Caco-2 (cell line): ENCODE results near the gene GULP1. TPM values are rescaled to one million over a fixed set of nuclear protein-coding genes. Genes with fewer than 3 reads are reported as not detected.

Source experiments
- BruUV-seq: library from RNA; stranded (reverse); fragments of 400-500 nt; replicated peaks from 2 replicates; lab custom pipeline; 2021; lab: Mats Ljungman, UMichigan
- CTCF ChIA-PET: fragments of 300-600 bp; sonication (Branson Sonifier 250); formaldehyde crosslinking; loops from one replicate; lab custom pipeline; 2022; ENCODE audit warnings: antibody characterized with exemption; lab: Charles Lee
- POLR2A ChIA-PET: fragments of 300-600 bp; sonication (Branson Sonifier 250); formaldehyde crosslinking; loops from one replicate; lab custom pipeline; 2022; ENCODE audit warnings: antibody characterized with exemption; lab: Charles Lee
- DNase-seq, 2 experiments: peaks; one replicate each; pipeline versions ENCODE4 v3.0.0 to v3.0.0-alpha.2; 2020 to 2022
- H3K27me3 ChIP-seq: replicated peaks from 2 replicates; pipeline ENCODE4 v1.6.0; 2011; ENCODE audit warnings: low read length; ENCODE audit not compliant: control insufficient read depth, insufficient read depth
- H3K36me3 ChIP-seq: 2 replicates; pipeline ENCODE4 v1.5.1; 2011; ENCODE audit warnings: low read length; ENCODE audit not compliant: control insufficient read depth, insufficient read depth
- H3K4me1 ChIP-seq: fragments of 250-450 bp; sonication (Bioruptor Pico); 2 replicates; pipeline ENCODE4 v1.5.1; 2020; ENCODE audit warnings: mild to moderate bottlenecking
- H3K4me3 ChIP-seq: 2 replicates; pipeline ENCODE4 v1.5.1; 2011; ENCODE audit warnings: low read depth, mild to moderate bottlenecking, control low read depth, low read length
- H3K9me3 ChIP-seq: fragments of 250-450 bp; sonication (Bioruptor Pico); 2 replicates; pipeline ENCODE4 v1.5.1; 2020; ENCODE audit warnings: mild to moderate bottlenecking, moderate library complexity
- H3K27ac Mint-ChIP-seq: one replicate; pipeline ENCODE4 v1.8.0; 2022; ENCODE audit warnings: mixed read lengths; ENCODE audit not compliant: unreplicated experiment
- H3K27me3 Mint-ChIP-seq: one replicate; pipeline ENCODE4 v1.8.0; 2022; ENCODE audit warnings: mixed read lengths; ENCODE audit not compliant: insufficient read depth, unreplicated experiment
- H3K36me3 Mint-ChIP-seq: one replicate; pipeline ENCODE4 v1.8.0; 2022; ENCODE audit warnings: mild to moderate bottlenecking, mixed read lengths; ENCODE audit not compliant: insufficient read depth, unreplicated experiment
- H3K4me1 Mint-ChIP-seq: one replicate; pipeline ENCODE4 v1.8.0; 2022; ENCODE audit warnings: low read depth, mixed read lengths; ENCODE audit not compliant: unreplicated experiment
- H3K4me3 Mint-ChIP-seq: one replicate; pipeline ENCODE4 v1.8.0; 2022; ENCODE audit warnings: mild to moderate bottlenecking, moderate library complexity, mixed read lengths; ENCODE audit not compliant: unreplicated experiment
- H3K9me3 Mint-ChIP-seq: one replicate; pipeline ENCODE4 v1.8.0; 2022; ENCODE audit warnings: mixed read lengths; ENCODE audit not compliant: unreplicated experiment
- intact Hi-C: fragments of 100-400 bp; cut with micrococcal nuclease; formaldehyde crosslinking; loops from one replicate; pipeline ENCODE4 v1.10.0; 2022; ENCODE audit not compliant: unreplicated experiment
- total RNA-seq: library from RNA; stranded (reverse); gene quantifications from 2 replicates; pipeline ENCODE4 v1.2.3, GENCODE V29; 2022
- TF ChIP-seq, protein P1 (sequence below), 2 experiments: fragments of 200-600 bp in 1 of 2; IDR thresholded peaks; 1 replicate in 1 of 2; 2 replicates in 1 of 2; pipeline versions ENCODE4 v1.5.1 to v1.8.0; 2011 to 2022; ENCODE audit warnings: antibody characterized with exemption in 1 of 2, control low read depth in 1 of 2, inconsistent platforms in 1 of 2, low read depth in 1 of 2, low read length in 1 of 2, mild to moderate bottlenecking in 1 of 2, moderate library complexity in 1 of 2; ENCODE audit not compliant: insufficient read depth in 1 of 2, severe bottlenecking in 1 of 2, unreplicated experiment in 1 of 2

Gene GULP1
- total RNA-seq, 1 experiment from 2014 or later: 32.4 TPM

GRCh38 chr2:188345020-188345419, 53.3 kb downstream of the GULP1 start:
- POLR2A ChIA-PET: no interaction called here
- intact Hi-C loops: no loop called here

DNA sequence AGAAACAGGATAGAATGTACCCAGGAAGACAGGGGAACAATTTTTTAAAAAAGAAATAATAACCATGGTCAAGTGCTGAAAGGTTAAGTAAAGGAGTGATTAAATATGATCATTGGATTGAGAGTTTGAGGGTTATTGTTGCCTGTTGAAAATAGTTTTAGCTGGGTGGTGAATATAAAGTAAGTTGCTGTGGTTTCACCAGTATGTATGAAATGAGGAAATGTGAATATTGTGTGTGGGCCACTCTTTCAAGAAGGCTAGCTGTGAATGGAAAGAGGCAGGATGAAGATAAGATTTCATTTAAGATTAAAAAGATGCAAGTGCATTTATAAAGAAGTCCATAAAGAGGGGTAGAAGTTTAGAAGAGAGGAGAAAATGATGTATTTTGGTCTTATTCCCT, 53.8 kb downstream of the GULP1 start:
- Histone ChIP-seq H3K9me3 (no peaks in the 10 kb centered on the region), H3K36me3 (no peaks in the 10 kb centered on the region), H3K27me3 (no peaks in the 10 kb centered on the region), H3K4me3 (no peak overlapping the region), H3K4me1 (no peaks in the 10 kb centered on the region)
- H3K9me3 Mint-ChIP-seq: no peaks in the 10 kb centered on the region
- no peak overlapping the region for H3K27ac Mint-ChIP-seq
- TF ChIP-seq, protein P1, sequence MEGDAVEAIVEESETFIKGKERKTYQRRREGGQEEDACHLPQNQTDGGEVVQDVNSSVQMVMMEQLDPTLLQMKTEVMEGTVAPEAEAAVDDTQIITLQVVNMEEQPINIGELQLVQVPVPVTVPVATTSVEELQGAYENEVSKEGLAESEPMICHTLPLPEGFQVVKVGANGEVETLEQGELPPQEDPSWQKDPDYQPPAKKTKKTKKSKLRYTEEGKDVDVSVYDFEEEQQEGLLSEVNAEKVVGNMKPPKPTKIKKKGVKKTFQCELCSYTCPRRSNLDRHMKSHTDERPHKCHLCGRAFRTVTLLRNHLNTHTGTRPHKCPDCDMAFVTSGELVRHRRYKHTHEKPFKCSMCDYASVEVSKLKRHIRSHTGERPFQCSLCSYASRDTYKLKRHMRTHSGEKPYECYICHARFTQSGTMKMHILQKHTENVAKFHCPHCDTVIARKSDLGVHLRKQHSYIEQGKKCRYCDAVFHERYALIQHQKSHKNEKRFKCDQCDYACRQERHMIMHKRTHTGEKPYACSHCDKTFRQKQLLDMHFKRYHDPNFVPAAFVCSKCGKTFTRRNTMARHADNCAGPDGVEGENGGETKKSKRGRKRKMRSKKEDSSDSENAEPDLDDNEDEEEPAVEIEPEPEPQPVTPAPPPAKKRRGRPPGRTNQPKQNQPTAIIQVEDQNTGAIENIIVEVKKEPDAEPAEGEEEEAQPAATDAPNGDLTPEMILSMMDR (IDR thresholded peaks at IDR 0.05; ENCODE audit: insufficient read depth in 1 of 2, low read depth in 1 of 2, low read length in 1 of 2, severe bottlenecking in 1 of 2, unreplicated experiment in 1 of 2): no peak
- H3K4me3 Mint-ChIP-seq: no peak overlapping the region
- BruUV-seq: no TSS peak
- H3K4me1 Mint-ChIP-seq: no peaks in the 10 kb centered on the region
- no peak for DNase-seq
- POLR2A ChIA-PET: no interaction called here
- CTCF ChIA-PET: no interaction called here
- H3K36me3 Mint-ChIP-seq: no peaks in the 10 kb centered on the region
- H3K27me3 Mint-ChIP-seq: no peaks in the 10 kb centered on the region
- intact Hi-C loops: no loop called here

More at GRCh38 chr2:188345020-188345419, 53.3 kb downstream of the GULP1 start:
- TF ChIP-seq, protein P1 (IDR thresholded peaks at IDR 0.05; ENCODE audit: insufficient read depth in 1 of 2, low read depth in 1 of 2, low read length in 1 of 2, severe bottlenecking in 1 of 2, unreplicated experiment in 1 of 2): no peak
- no peaks in the 10 kb centered on the region for H3K27me3 Mint-ChIP-seq
- H3K4me1 Mint-ChIP-seq: no peaks in the 10 kb centered on the region
- no peaks in the 10 kb centered on the region for H3K9me3 Mint-ChIP-seq
- DNase-seq: no peak
- Histone ChIP-seq H3K36me3 (no peaks in the 10 kb centered on the region), H3K4me3 (no peak overlapping the region), H3K4me1 (no peaks in the 10 kb centered on the region), H3K27me3 (no peaks in the 10 kb centered on the region), H3K9me3 (no peaks in the 10 kb centered on the region)
- H3K36me3 Mint-ChIP-seq: no peaks in the 10 kb centered on the region
- BruUV-seq: no TSS peak
- CTCF ChIA-PET: no interaction called here
- H3K27ac Mint-ChIP-seq: no peak overlapping the region
- H3K4me3 Mint-ChIP-seq: no peak overlapping the region

GRCh38 chr2:188345831-188346458, 54.3 kb downstream of the GULP1 start:
- H3K27me3 Mint-ChIP-seq: no peaks in the 10 kb centered on the region
- BruUV-seq: no TSS peak
- no peak overlapping the region for H3K4me3 Mint-ChIP-seq
- Histone ChIP-seq H3K4me1 (no peaks in the 10 kb centered on the region), H3K9me3 (no peaks in the 10 kb centered on the region), H3K4me3 (no peak overlapping the region), H3K27me3 (no peaks in the 10 kb centered on the region), H3K36me3 (no peaks in the 10 kb centered on the region)
- no peak for DNase-seq
- no peaks in the 10 kb centered on the region for H3K9me3 Mint-ChIP-seq
- ChIA-PET POLR2A (no interaction called here), CTCF (no interaction called here)
- H3K36me3 Mint-ChIP-seq: no peaks in the 10 kb centered on the region
- no peak overlapping the region for H3K27ac Mint-ChIP-seq
- intact Hi-C loops: no loop called here
- no peaks in the 10 kb centered on the region for H3K4me1 Mint-ChIP-seq
- TF ChIP-seq, protein P1 (IDR thresholded peaks at IDR 0.05; ENCODE audit: insufficient read depth in 1 of 2, low read depth in 1 of 2, low read length in 1 of 2, severe bottlenecking in 1 of 2, unreplicated experiment in 1 of 2): no peak
